ENCODE measurements around the gene PDLIM4.

- TF ChIP-seq CTCF (conservative IDR thresholded peaks at IDR 0.05; ENCODE audit: low read length) (no peak), EZH2phosphoT487 (IDR thresholded peaks at IDR 0.05; ENCODE audit: borderline replicate concordance, low read depth, low read length) (no peak)
Observed at GRCh38 chr5:132210944-132211343, 46.6 kb upstream of the PDLIM4 start.

All from OCI-LY7 (cell line).